Heart left ventricle (tissue), 16 donors: ENCODE results near the gene PHLPP1. TPM values are rescaled to one million over a fixed set of nuclear protein-coding genes. Genes with fewer than 3 reads are reported as not detected.

Source experiments
- ATAC-seq, 4 donors: fragments of 200-7000 bp; cut with Tn5 transposase; one replicate each; pipeline ENCODE4 v1.9.1; 2020 to 2022; ENCODE audit warnings: moderate library complexity in 4 of 4, mild to moderate bottlenecking in 3 of 4, moderate number of reproducible peaks in 1 of 4
- DNase-seq, 5 donors: peaks; one replicate each; pipeline ENCODE4 v3.0.0-alpha.2; 2020
- H3K27ac ChIP-seq, 12 donors: fragments of 200-600 bp; sonication (generic) in 4 of 12; one replicate each; pipeline versions ENCODE4 v1.5.0 to v1.8.0; 2016 to 2022; ENCODE audit warnings: mild to moderate bottlenecking in 2 of 12
- H3K27me3 ChIP-seq, 9 donors: fragments of 200-600 bp; sonication (generic) in 2 of 9; one replicate each; pipeline versions ENCODE4 v1.5.1 to v1.8.0; 2016 to 2022; ENCODE audit warnings: mild to moderate bottlenecking in 3 of 9
- H3K36me3 ChIP-seq, 9 donors: fragments of 200-600 bp; sonication (generic) in 2 of 9; one replicate each; pipeline versions ENCODE4 v1.5.0 to v1.8.0; 2018 to 2022; ENCODE audit warnings: mild to moderate bottlenecking in 2 of 9
- H3K4me1 ChIP-seq, 12 donors: fragments of 200-600 bp; sonication (generic) in 4 of 12; one replicate each; pipeline versions ENCODE4 v1.5.0 to v1.8.0; 2016 to 2022; ENCODE audit warnings: mild to moderate bottlenecking in 3 of 12
- H3K4me3 ChIP-seq, 12 donors: fragments of 200-600 bp; sonication (generic) in 4 of 12; one replicate each; pipeline versions ENCODE4 v1.5.0 to v1.8.0; 2017 to 2022; ENCODE audit warnings: mild to moderate bottlenecking in 9 of 12, moderate library complexity in 4 of 12
- H3K9me3 ChIP-seq, 12 donors: fragments of 200-600 bp; sonication (generic) in 4 of 12; one replicate each; pipeline versions ENCODE4 v1.5.0 to v1.8.0; 2016 to 2022; ENCODE audit warnings: mild to moderate bottlenecking in 1 of 12
- POLR2A ChIP-seq, 2 donors: fragments of 450-650 bp; IDR thresholded peaks; one replicate each; pipeline ENCODE4 v1.6.1; 2017; ENCODE audit warnings: antibody characterized with exemption in 2 of 2, mild to moderate bottlenecking in 2 of 2, moderate library complexity in 2 of 2
- WGBS, 4 donors: extraction: QIAGEN DNeasy Blood & Tissue Kit in 2 of 4; methylation state at CpG; one replicate each; pipeline versions ENCODE4 v1.1.5 to v1.1.7; 2013 to 2018; 5-methylcytosine and 5-hydroxymethylcytosine counted together
- intact Hi-C, 10 donors: fragments of 100-400 bp; cut with DNase I; formaldehyde crosslinking; loops; one replicate each; pipeline versions ENCODE4 v1.11.1 to v1.14.2; 2022
- polyA plus RNA-seq, 2 donors: library from polyadenylated mRNA; stranded (reverse); fragments of 200-250 nt; gene quantifications; one replicate each; pipeline ENCODE4 v1.2.3, GENCODE V29; 2013
- total RNA-seq, 9 donors: library from RNA; depleted of rRNA in 2 of 9; stranded (reverse); fragments of >200 nt in 2 of 9; fragmentation: NEBNext Ultra II Directional in 3 of 9; extraction: Animal tissue kit (Norgen Biotek cat#: 25700) in 3 of 9; gene quantifications; one replicate each; pipeline versions ENCODE4 v1.1.0 to v1.2.4, GENCODE V29; 2016 to 2023
- TF ChIP-seq, protein P1 (sequence below), 12 donors: fragments of 200-600 bp; sonication (generic) in 4 of 12; IDR thresholded peaks; one replicate each; pipeline versions ENCODE4 v1.5.0 to v1.8.0; 2018 to 2022; ENCODE audit warnings: antibody characterized with exemption in 12 of 12, mild to moderate bottlenecking in 5 of 12
- donor health status: ischemic (EF 13 %, LVEDD 7.1; RV severe dilation, severe dysfunction).
- donor health status: healthy with polysubstance abuse.
- donor health status: DM: no; HTN: yes; CAD: no.
- donor health status: DM: no; HTN: no; CAD: no.
- donor health status: ischemic (EF 25% LVEDD 6.9; RV normal size, moderate dysfunction).
- donor health status: ischemic (EF 25% LVEDD 5.7; RV mildly dilated, moderate dysfunction).
- donor health status: healthy.
- donor health status: DM: yes; HTN: yes; CAD: no.
- donor health status: ischemic (EF 35%, LVEDD 5.7; RV mildly dilated, moderate dysfunction).
- donor health status: nonischemic (EF 11% LVEDD 7.7; RV severe dilation, severe dysfunction).
- donor health status: DM: yes; HTN: yes; CAD: no.
- donor health status: PGD.
- donor health status: ischemic (EF 29% LVEDD 5.4; RV normal size, mild dysfunction).
- donor health status: nonischemic (EF 23%, LVEDD 6.1; RV moderate dilation, normal function).

The PHLPP1 gene
- total and polyA plus RNA-seq, 11 donors: 1.7 to 11.1 (median 6.2) TPM

DNA sequence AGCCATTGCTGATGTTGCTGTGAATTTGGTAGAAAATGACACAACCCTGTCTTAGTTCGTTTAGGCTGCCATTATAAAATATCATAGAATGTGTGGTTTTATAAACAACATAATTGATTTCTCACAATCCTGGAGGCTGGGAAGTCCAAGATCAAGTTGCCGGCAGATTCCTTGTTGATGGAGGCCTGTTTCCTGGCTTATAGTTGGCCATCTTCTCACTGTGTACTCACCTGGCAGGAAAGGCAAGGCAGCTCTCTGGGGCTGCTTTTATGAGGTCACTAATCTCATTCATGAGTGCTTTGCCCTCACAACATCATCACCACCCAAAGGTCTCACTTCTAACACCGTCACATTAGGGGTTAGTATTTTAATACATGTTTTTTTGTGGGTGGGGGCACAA, 58.4 kb downstream of the PHLPP1 start:
- intact Hi-C loops: no loop called here
- Histone ChIP-seq H3K4me1 (peaks cover 0 to 19% (median 2%) of the 10 kb centered on the region in 12 donors), H3K27ac (no peak overlapping the region), H3K9me3 (no peaks in the 10 kb centered on the region), H3K4me3 (no peak overlapping the region), H3K36me3 (no peaks in the 10 kb centered on the region), H3K27me3 (no peaks in the 10 kb centered on the region)
- DNase-seq: no peak
- 91 to 97% (median 93%) methylated on average over 3 of the region's 3 CpGs for WGBS, 4 donors
- no peak for ATAC-seq
- TF ChIP-seq, protein P1, sequence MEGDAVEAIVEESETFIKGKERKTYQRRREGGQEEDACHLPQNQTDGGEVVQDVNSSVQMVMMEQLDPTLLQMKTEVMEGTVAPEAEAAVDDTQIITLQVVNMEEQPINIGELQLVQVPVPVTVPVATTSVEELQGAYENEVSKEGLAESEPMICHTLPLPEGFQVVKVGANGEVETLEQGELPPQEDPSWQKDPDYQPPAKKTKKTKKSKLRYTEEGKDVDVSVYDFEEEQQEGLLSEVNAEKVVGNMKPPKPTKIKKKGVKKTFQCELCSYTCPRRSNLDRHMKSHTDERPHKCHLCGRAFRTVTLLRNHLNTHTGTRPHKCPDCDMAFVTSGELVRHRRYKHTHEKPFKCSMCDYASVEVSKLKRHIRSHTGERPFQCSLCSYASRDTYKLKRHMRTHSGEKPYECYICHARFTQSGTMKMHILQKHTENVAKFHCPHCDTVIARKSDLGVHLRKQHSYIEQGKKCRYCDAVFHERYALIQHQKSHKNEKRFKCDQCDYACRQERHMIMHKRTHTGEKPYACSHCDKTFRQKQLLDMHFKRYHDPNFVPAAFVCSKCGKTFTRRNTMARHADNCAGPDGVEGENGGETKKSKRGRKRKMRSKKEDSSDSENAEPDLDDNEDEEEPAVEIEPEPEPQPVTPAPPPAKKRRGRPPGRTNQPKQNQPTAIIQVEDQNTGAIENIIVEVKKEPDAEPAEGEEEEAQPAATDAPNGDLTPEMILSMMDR (IDR thresholded peaks at IDR 0.05): no peak
- TF ChIP-seq POLR2A (IDR thresholded peaks at IDR 0.05): no peak

DNA sequence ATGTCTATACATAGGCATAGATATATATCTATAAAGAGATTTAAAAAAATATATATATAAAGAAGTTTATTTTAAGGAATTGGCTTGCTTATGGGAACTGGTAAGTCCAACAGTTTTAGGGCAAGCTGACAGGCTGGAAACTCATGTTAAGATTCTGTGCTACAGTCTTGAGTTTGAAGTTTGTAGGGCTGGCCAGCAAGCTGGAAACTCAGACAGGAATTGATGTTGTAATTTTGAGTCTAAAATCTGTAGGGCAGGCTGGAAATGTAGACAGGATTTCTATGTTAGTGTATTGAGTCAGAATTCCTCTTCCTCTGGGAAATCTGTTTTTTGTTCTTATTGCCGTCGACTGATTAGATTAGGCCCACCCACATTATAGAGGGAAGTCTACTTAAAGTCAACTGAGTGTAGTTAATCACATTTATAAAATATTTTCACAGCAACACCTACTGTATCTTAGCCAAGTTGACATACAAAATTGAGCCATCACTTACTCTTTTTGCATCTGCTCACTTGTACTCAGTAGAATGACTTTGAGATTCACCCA, 60.8 kb downstream of the PHLPP1 start:
- no peak for TF ChIP-seq POLR2A (IDR thresholded peaks at IDR 0.05)
- TF ChIP-seq, protein P1 (IDR thresholded peaks at IDR 0.05): no peak
- 60 to 80% (median 64%) methylated on average over 2 of the region's 2 CpGs for WGBS, 4 donors
- no peaks in the 10 kb centered on the region for H3K27me3 ChIP-seq
- peaks cover 0 to 19% (median 1%) of the 10 kb centered on the region in 12 donors for H3K4me1 ChIP-seq
- intact Hi-C loops: no loop called here
- H3K9me3 ChIP-seq: no peaks in the 10 kb centered on the region
- peak in 1 of 4 donors; percentile 49 for ATAC-seq
- no peak overlapping the region for H3K27ac ChIP-seq
- H3K36me3 ChIP-seq: no peaks in the 10 kb centered on the region
- no peak for DNase-seq
- H3K4me3 ChIP-seq: no peak overlapping the region

DNA sequence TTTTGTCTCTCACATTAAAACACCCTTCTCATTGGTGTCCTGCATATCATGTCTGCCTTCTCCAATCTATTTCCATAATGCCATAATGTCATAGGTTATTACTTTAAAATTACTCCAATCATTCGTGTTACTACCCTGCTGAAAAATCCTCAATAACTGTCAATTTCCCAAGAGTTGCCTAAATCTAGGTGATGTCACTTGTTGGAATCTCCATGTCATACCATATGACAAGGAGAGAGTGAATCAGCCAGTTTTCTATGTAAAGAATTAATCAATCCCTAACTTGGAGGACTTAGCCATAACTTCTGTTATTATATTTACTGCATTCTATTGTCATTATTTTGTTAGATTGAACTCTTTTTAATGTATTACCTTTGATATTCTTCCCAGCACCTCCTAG, 62.5 kb downstream of the PHLPP1 start:
- H3K36me3 ChIP-seq: no peaks in the 10 kb centered on the region
- H3K9me3 ChIP-seq: no peaks in the 10 kb centered on the region
- H3K27ac ChIP-seq: no peak overlapping the region
- intact Hi-C loops: no loop called here
- ATAC-seq (no peak), DNase-seq (no peak)
- H3K4me3 ChIP-seq: no peak overlapping the region
- 92 to 96% (median 94%) methylated on average over 1 of the region's 1 CpG for WGBS, 4 donors
- no peaks in the 10 kb centered on the region for H3K27me3 ChIP-seq
- TF ChIP-seq, protein P1 (IDR thresholded peaks at IDR 0.05): no peak
- no peak for TF ChIP-seq POLR2A (IDR thresholded peaks at IDR 0.05)
- peaks cover 0 to 15% (median 5%) of the 10 kb centered on the region in 12 donors for H3K4me1 ChIP-seq

DNA sequence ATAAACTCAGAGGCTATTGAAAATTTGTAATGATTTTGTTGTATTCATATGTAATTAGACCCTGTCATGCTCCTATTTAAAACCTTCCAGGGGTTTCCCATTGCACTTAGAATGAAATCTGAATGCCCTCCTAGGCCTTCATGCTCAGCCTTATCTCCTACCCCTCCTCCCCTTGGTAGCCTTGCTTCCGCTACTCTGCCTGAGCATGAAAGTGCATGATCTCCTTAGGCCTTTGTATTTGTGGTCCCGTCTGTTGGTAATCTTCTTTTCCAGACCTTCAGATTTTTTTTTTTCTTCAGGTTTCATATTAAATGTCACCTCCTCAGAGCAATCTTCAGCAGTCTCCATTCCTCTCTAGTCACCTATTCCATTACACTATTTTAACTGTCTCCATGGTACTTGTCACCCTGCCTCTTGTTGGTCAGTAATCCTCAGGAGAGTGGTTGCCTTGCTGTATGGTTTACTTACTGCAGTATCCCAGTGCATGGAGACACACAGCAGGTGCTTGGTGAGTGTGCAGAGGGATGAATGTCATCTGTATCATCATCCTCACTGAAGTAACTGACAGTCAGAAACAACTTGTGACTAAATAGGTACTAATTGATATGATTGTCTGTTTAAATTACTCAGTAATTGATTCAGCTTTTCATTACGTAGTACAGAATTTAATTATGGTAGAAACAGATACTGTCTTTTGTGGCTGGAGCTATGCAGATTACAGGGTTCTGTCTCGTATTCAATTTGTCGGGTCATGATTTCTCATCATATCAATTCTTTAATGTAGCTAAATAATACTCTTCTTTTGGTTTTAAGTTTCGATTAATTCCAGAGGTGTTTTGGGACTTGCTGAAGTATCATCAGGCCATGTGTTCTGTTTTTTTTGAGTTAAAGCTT, 63.9 kb downstream of the PHLPP1 start:
- Histone ChIP-seq H3K4me3 (no peak overlapping the region), H3K27me3 (no peaks in the 10 kb centered on the region), H3K36me3 (no peaks in the 10 kb centered on the region), H3K27ac (no peak overlapping the region), H3K9me3 (no peaks in the 10 kb centered on the region), H3K4me1 (peaks cover 0 to 15% (median 4%) of the 10 kb centered on the region in 12 donors)
- DNase-seq (no peak), ATAC-seq (no peak)
- intact Hi-C loops: no loop called here
- WGBS, 4 donors: 89 to 93% (median 92%) methylated on average over 6 of the region's 6 CpGs
- TF ChIP-seq, protein P1 (IDR thresholded peaks at IDR 0.05): no peak
- no peak for TF ChIP-seq POLR2A (IDR thresholded peaks at IDR 0.05)
